ENCODE measurements around the gene ADORA2A. TPM values are rescaled to one million over a fixed set of nuclear protein-coding genes. Genes with fewer than 3 reads are reported as not detected.

The ADORA2A gene
- total RNA-seq, 1 experiment from 2014 or later = 2.9 TPM

- TF ChIP-seq CTCF (IDR thresholded peaks at IDR 0.05; ENCODE audit: unreplicated experiment) = no peak
- Mint-ChIP-seq H3K4me3 (ENCODE audit: low read depth, unreplicated experiment) (no peak overlapping the region), H3K27me3 (ENCODE audit: unreplicated experiment) (no peaks in the 10 kb centered on the region), H3K36me3 (ENCODE audit: insufficient read depth, unreplicated experiment) (peaks cover 11% of the 10 kb centered on the region), H3K9me3 (ENCODE audit: low read depth, unreplicated experiment) (no peaks in the 10 kb centered on the region), H3K4me1 (ENCODE audit: low read depth, unreplicated experiment) (no peaks in the 10 kb centered on the region), H3K27ac (ENCODE audit: unreplicated experiment) (no peak overlapping the region)
- no peak for DNase-seq
- BruUV-seq (replicated peaks) = no TSS peak
- CTCF ChIA-PET = interaction anchor here (1.6 kb wide), 1 partner anchor 9 kb away, joined by 5 read pairs; no protein-coding TSS in a partner anchor
- intact Hi-C loops (cut with micrococcal nuclease; ENCODE audit: unreplicated experiment) = no loop called here
Observed at GRCh38 chr22:24393012-24393559, 34.3 kb upstream of the ADORA2A start.

- CTCF ChIA-PET = interaction anchor here (1.6 kb wide), 1 partner anchor 9 kb away, joined by 5 read pairs; no protein-coding TSS in a partner anchor
- H3K4me1 Mint-ChIP-seq (ENCODE audit: low read depth, unreplicated experiment) = no peaks in the 10 kb centered on the region
- no TSS peak for BruUV-seq (replicated peaks)
Observed at GRCh38 chr22:24393848-24394247, 33.6 kb upstream of the ADORA2A start.

GRCh38 chr22:24394254-24394653, 33.1 kb upstream of the ADORA2A start:
- CTCF ChIA-PET = interaction anchor here (1.6 kb wide), 1 partner anchor 8 kb away, joined by 5 read pairs; no protein-coding TSS in a partner anchor
- Mint-ChIP-seq H3K9me3 (ENCODE audit: low read depth, unreplicated experiment) (no peaks in the 10 kb centered on the region), H3K4me3 (ENCODE audit: low read depth, unreplicated experiment) (no peak overlapping the region), H3K4me1 (ENCODE audit: low read depth, unreplicated experiment) (no peaks in the 10 kb centered on the region), H3K27me3 (ENCODE audit: unreplicated experiment) (no peaks in the 10 kb centered on the region), H3K36me3 (ENCODE audit: insufficient read depth, unreplicated experiment) (peaks cover 9% of the 10 kb centered on the region), H3K27ac (ENCODE audit: unreplicated experiment) (no peak overlapping the region)
- intact Hi-C loops (cut with micrococcal nuclease; ENCODE audit: unreplicated experiment) = no loop called here
- TF ChIP-seq CTCF (IDR thresholded peaks at IDR 0.05; ENCODE audit: unreplicated experiment) = no peak
- BruUV-seq (replicated peaks) = no TSS peak
- DNase-seq = no peak

More at GRCh38 chr22:24393848-24394247, 33.6 kb upstream of the ADORA2A start:
- no peak for DNase-seq
- no peak overlapping the region for H3K4me3 Mint-ChIP-seq (ENCODE audit: low read depth, unreplicated experiment)
- H3K27ac Mint-ChIP-seq (ENCODE audit: unreplicated experiment) = no peak overlapping the region
- H3K9me3 Mint-ChIP-seq (ENCODE audit: low read depth, unreplicated experiment) = no peaks in the 10 kb centered on the region
- peaks cover 11% of the 10 kb centered on the region for H3K36me3 Mint-ChIP-seq (ENCODE audit: insufficient read depth, unreplicated experiment)
- TF ChIP-seq CTCF (IDR thresholded peaks at IDR 0.05; ENCODE audit: unreplicated experiment) = no peak
- H3K27me3 Mint-ChIP-seq (ENCODE audit: unreplicated experiment) = no peaks in the 10 kb centered on the region
- intact Hi-C loops (cut with micrococcal nuclease; ENCODE audit: unreplicated experiment) = no loop called here

- no peak for TF ChIP-seq CTCF (IDR thresholded peaks at IDR 0.05; ENCODE audit: unreplicated experiment)
- no TSS peak for BruUV-seq (replicated peaks)
- H3K9me3 Mint-ChIP-seq (ENCODE audit: low read depth, unreplicated experiment) = no peaks in the 10 kb centered on the region
- H3K4me3 Mint-ChIP-seq (ENCODE audit: low read depth, unreplicated experiment) = no peak overlapping the region
- no peak overlapping the region for H3K27ac Mint-ChIP-seq (ENCODE audit: unreplicated experiment)
- DNase-seq = no peak
- CTCF ChIA-PET = no interaction called here
- H3K27me3 Mint-ChIP-seq (ENCODE audit: unreplicated experiment) = no peaks in the 10 kb centered on the region
- H3K36me3 Mint-ChIP-seq (ENCODE audit: insufficient read depth, unreplicated experiment) = peaks cover 13% of the 10 kb centered on the region
- intact Hi-C loops (cut with micrococcal nuclease; ENCODE audit: unreplicated experiment) = no loop called here
- H3K4me1 Mint-ChIP-seq (ENCODE audit: low read depth, unreplicated experiment) = peaks cover 34% of the 10 kb centered on the region
Observed at GRCh38 chr22:24398409-24398808, 29.0 kb upstream of the ADORA2A start.

Measured in Calu3 (cell line).